SK-N-DZ (cell line): Measurements from ENCODE around the gene RRAS2.
A peak's percentile ranks its signal among the peaks of the same experiment; 100 is the strongest.
"Not testable (repeated sequence)": the region's sequence is repeated elsewhere in the genome, so short reads cannot be mapped to it uniquely, and the experiment has no call there.

Experiments used
- DNase-seq: peaks from one replicate; pipeline ENCODE4 v3.0.0-alpha.2; 2015; ENCODE audit warnings: low spot score

RRAS2 gene

GRCh38 chr11:14308114-14308896, 50.7 kb downstream of the RRAS2 start:
- DNase-seq = peak; percentile 42

- DNase-seq = no peak
Measured at GRCh38 chr11:14306481-14306880, 52.5 kb downstream of the RRAS2 start.

- DNase-seq = no peak
Measured at GRCh38 chr11:14305649-14306048, 53.3 kb downstream of the RRAS2 start.

GRCh38 chr11:14304601-14305000, 54.4 kb downstream of the RRAS2 start:
- no peak for DNase-seq

- DNase-seq = peak; percentile 63
Measured at GRCh38 chr11:14300661-14301304, 58.2 kb downstream of the RRAS2 start.

GRCh38 chr11:14299921-14300320, 59.1 kb downstream of the RRAS2 start:
- DNase-seq = no peak

- no peak for DNase-seq
Measured at GRCh38 chr11:14290422-14290821, 68.6 kb downstream of the RRAS2 start.

- no peak for DNase-seq
Measured at GRCh38 chr11:14288189-14288935, 70.6 kb downstream of the RRAS2 start.

- DNase-seq = not testable (repeated sequence)
Measured at GRCh38 chr11:14278869-14279268, 80.1 kb downstream of the RRAS2 start.

- no peak for DNase-seq
Measured at GRCh38 chr11:14275076-14275475, 83.9 kb downstream of the RRAS2 start.

GRCh38 chr11:14273895-14274294, 85.1 kb downstream of the RRAS2 start:
- DNase-seq = no peak

- no peak for DNase-seq
Measured at GRCh38 chr11:14270690-14271542, 88.1 kb downstream of the RRAS2 start.

GRCh38 chr11:14269692-14270573, 89.0 kb downstream of the RRAS2 start:
- DNase-seq = no peak

- no peak for DNase-seq
Measured at GRCh38 chr11:14267861-14268635, 90.9 kb downstream of the RRAS2 start.

GRCh38 chr11:14266622-14267021, 92.4 kb downstream of the RRAS2 start:
- DNase-seq = no peak

GRCh38 chr11:14264966-14265365, 94.0 kb downstream of the RRAS2 start:
- DNase-seq = no peak

GRCh38 chr11:14262271-14262846, 96.6 kb downstream of the RRAS2 start:
- DNase-seq = no peak

- no peak for DNase-seq
Measured at GRCh38 chr11:14261066-14261465, 97.9 kb downstream of the RRAS2 start.

- DNase-seq = no peak
Measured at GRCh38 chr11:14259878-14260277, 99.1 kb downstream of the RRAS2 start.
